GM18499 (cell line): ENCODE results near the gene ITPRIP.

ENCODE experiments used
- ATAC-seq: cut with Tn5 transposase; IDR thresholded peaks from one replicate; pipeline ENCODE4 v1.9.1; 2021; ENCODE audit warnings: moderate number of reproducible peaks; ENCODE audit not compliant: insufficient read depth, unreplicated experiment

Gene ITPRIP

GRCh38 chr10:104327745-104328645, 10.3 kb downstream of the ITPRIP start:
- no peak for ATAC-seq

GRCh38 chr10:104326991-104327610, 11.2 kb downstream of the ITPRIP start:
- no peak for ATAC-seq

GRCh38 chr10:104325436-104326435, 12.5 kb downstream of the ITPRIP start:
- no peak for ATAC-seq

- ATAC-seq = no peak
Observed at GRCh38 chr10:104324931-104325330, 13.3 kb downstream of the ITPRIP start.

- no peak for ATAC-seq
Observed at GRCh38 chr10:104324221-104324686, 14.0 kb downstream of the ITPRIP start.

- no peak for ATAC-seq
Observed at GRCh38 chr10:104323760-104324201, 14.5 kb downstream of the ITPRIP start.

GRCh38 chr10:104323085-104323484, 15.2 kb downstream of the ITPRIP start:
- ATAC-seq = no peak

- no peak for ATAC-seq
Observed at GRCh38 chr10:104322416-104322782, 15.9 kb downstream of the ITPRIP start.

- no peak for ATAC-seq
Observed at GRCh38 chr10:104321725-104322415, 16.4 kb downstream of the ITPRIP start.

- no peak for ATAC-seq
Observed at GRCh38 chr10:104321226-104321625, 17.0 kb downstream of the ITPRIP start.

GRCh38 chr10:104318810-104319741, 19.2 kb downstream of the ITPRIP start:
- ATAC-seq = no peak

GRCh38 chr10:104318326-104318725, 19.9 kb downstream of the ITPRIP start:
- ATAC-seq = no peak

- no peak for ATAC-seq
Observed at GRCh38 chr10:104317726-104318299, 20.5 kb downstream of the ITPRIP start.

GRCh38 chr10:104317269-104317710, 21.0 kb downstream of the ITPRIP start:
- no peak for ATAC-seq

GRCh38 chr10:104316321-104317099, 21.8 kb downstream of the ITPRIP start:
- no peak for ATAC-seq

- no peak for ATAC-seq
Observed at GRCh38 chr10:104315486-104315921, 22.8 kb downstream of the ITPRIP start.
